Measurements from ENCODE around the gene FGF10. TPM values are rescaled to one million over a fixed set of nuclear protein-coding genes. Genes with fewer than 3 reads are reported as not detected.

The FGF10 gene
- total and polyA plus RNA-seq, 2 of the 4 experiments (the other 2 are of a cell fraction): not detected

- no peak overlapping the region for H3K18ac ChIP-seq (ENCODE audit: low read depth, low read length)
- no peak overlapping the region for H3K23ac ChIP-seq (ENCODE audit: low read depth, low read length)
- no peak overlapping the region for H3K14ac ChIP-seq (replicated peaks; ENCODE audit: low read depth, low read length)
- no peak overlapping the region for H2BK20ac ChIP-seq (ENCODE audit: low read depth, low read length)
- no peaks in the 10 kb centered on the region for H4K20me1 ChIP-seq (ENCODE audit: insufficient read depth, low read length)
- DNase-seq (no peak), ATAC-seq (ENCODE audit: low read depth) (no peak)
- no peaks in the 10 kb centered on the region for H3K4me1 ChIP-seq (ENCODE audit: control insufficient read depth, insufficient read depth, low read length)
- H4K8ac ChIP-seq (ENCODE audit: low read depth in 2 of 2, low read length in 2 of 2): no peak overlapping the region
- H2BK15ac ChIP-seq (ENCODE audit: low read depth, low read length): no peak overlapping the region
- no peak overlapping the region for H3K56ac ChIP-seq (ENCODE audit: extremely low read depth, insufficient read depth, low read length)
- H2AK9ac ChIP-seq (replicated peaks; ENCODE audit: low read depth, low read length, poor library complexity): no peak overlapping the region
- no peak overlapping the region for H4K5ac ChIP-seq (ENCODE audit: low read depth, low read length)
- H3K9me1 ChIP-seq (ENCODE audit: insufficient read depth, low read length): no peaks in the 10 kb centered on the region
- no peak overlapping the region for H3K4me3 ChIP-seq (ENCODE audit: insufficient read depth, low read depth, low read length)
- no peak overlapping the region for H4K91ac ChIP-seq (ENCODE audit: insufficient read depth, low read depth, low read length)
- in situ Hi-C loops (cut with MboI; ENCODE audit: low sequenced_read_pairs) (no loop called here), intact Hi-C loops (cut with micrococcal nuclease) (no loop called here), dilution Hi-C loops (cut with HindIII; ENCODE audit: low sequenced_read_pairs, unreplicated experiment) (no loop called here)
- CTCF ChIA-PET: no interaction called here
- WGBS, 2 experiments (ENCODE audit: extremely low coverage in 2 of 2, insufficient read length in 1 of 2): no CpG with 5 or more reads among the region's 2 CpGs
- no peaks in the 10 kb centered on the region for H3K27me3 ChIP-seq (ENCODE audit: control insufficient read depth, insufficient read depth, low read length)
- H2AFZ ChIP-seq (replicated peaks; ENCODE audit: low read length, poor library complexity): no peak overlapping the region
- H2BK120ac ChIP-seq (ENCODE audit: low read depth, low read length): no peak overlapping the region
- H3K4me2 ChIP-seq (ENCODE audit: low read depth, low read length): no peak overlapping the region
- no peak overlapping the region for H3K4ac ChIP-seq (ENCODE audit: low read depth, low read length)
- no peaks in the 10 kb centered on the region for H3K79me1 ChIP-seq (ENCODE audit: low read depth in 1 of 2, low read length in 2 of 2)
- H3K36me3 ChIP-seq (ENCODE audit: control insufficient read depth, insufficient read depth, low read length): no peaks in the 10 kb centered on the region
- no peak overlapping the region for H2AK5ac ChIP-seq (ENCODE audit: low read depth, low read length)
- BruUV-seq (replicated peaks): no TSS peak
- no peaks in the 10 kb centered on the region for H3K9me3 ChIP-seq (ENCODE audit: control insufficient read depth, insufficient read depth, low read length)
- no peak overlapping the region for H2BK5ac ChIP-seq (ENCODE audit: low read depth, low read length, poor library complexity, severe bottlenecking)
- POLR2A ChIA-PET (ENCODE audit: unreplicated experiment): no interaction called here
- no peak overlapping the region for H3K27ac ChIP-seq (ENCODE audit: insufficient read depth, low read length)
- H3K9ac ChIP-seq (ENCODE audit: low read depth, low read length): no peak overlapping the region
- TF ChIP-seq NFE2L2 (IDR thresholded peaks at IDR 0.05; ENCODE audit: low read depth, low read length): no peak
- TF ChIP-seq RCOR1 (IDR thresholded peaks at IDR 0.05; ENCODE audit: insufficient replicate concordance, low read length): no peak
- no peak for TF ChIP-seq RAD21 (IDR thresholded peaks at IDR 0.05; ENCODE audit: low read length)
- no peak for TF ChIP-seq POLR2A (IDR thresholded peaks at IDR 0.05; ENCODE audit: low read depth, low read length)
- no peak for TF ChIP-seq MAFK (IDR thresholded peaks at IDR 0.05; ENCODE audit: low read depth, low read length)
- TF ChIP-seq, protein P1, sequence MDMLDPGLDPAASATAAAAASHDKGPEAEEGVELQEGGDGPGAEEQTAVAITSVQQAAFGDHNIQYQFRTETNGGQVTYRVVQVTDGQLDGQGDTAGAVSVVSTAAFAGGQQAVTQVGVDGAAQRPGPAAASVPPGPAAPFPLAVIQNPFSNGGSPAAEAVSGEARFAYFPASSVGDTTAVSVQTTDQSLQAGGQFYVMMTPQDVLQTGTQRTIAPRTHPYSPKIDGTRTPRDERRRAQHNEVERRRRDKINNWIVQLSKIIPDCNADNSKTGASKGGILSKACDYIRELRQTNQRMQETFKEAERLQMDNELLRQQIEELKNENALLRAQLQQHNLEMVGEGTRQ (IDR thresholded peaks at IDR 0.05; ENCODE audit: low read depth, low read length): no peak
- no peak for TF ChIP-seq SMC3 (IDR thresholded peaks at IDR 0.05; ENCODE audit: low read depth, low read length)
- TF ChIP-seq ELK1 (IDR thresholded peaks at IDR 0.05; ENCODE audit: borderline replicate concordance, low read depth, low read length): no peak
- TF ChIP-seq CEBPB (IDR thresholded peaks at IDR 0.05; ENCODE audit: low read depth, low read length): no peak
- no peak for TF ChIP-seq BHLHE40 (IDR thresholded peaks at IDR 0.05; ENCODE audit: low read depth, low read length)
- TF ChIP-seq RFX5 (IDR thresholded peaks at IDR 0.05; ENCODE audit: low read depth, low read length): no peak
- no peak for TF ChIP-seq MXI1 (IDR thresholded peaks at IDR 0.05; ENCODE audit: borderline replicate concordance, low read depth, low read length)
- TF ChIP-seq FOS (IDR thresholded peaks at IDR 0.05; ENCODE audit: low read depth, low read length): no peak
Measured at GRCh38 chr5:44318883-44319282, 70.3 kb downstream of the FGF10 start.
